Activated naive CD8-positive, alpha-beta T cell treated with anti-CD3 and anti-CD28 coated beads, Interleukin-2, amount 50 U/mL, for 24 hours (primary cell): ENCODE results near the gene MPRIP.
"Not testable (repeated sequence)": the region's sequence is repeated elsewhere in the genome, so short reads cannot be mapped to it uniquely, and the experiment has no call there.

Experiments used
- ATAC-seq: fragments of 150-1000 bp; cut with Tn5 transposase; one replicate; pipeline ENCODE4 v1.10.0; 2021
- DNase-seq: peaks from one replicate; pipeline ENCODE4 v3.0.0; 2021
- H3K27ac Mint-ChIP-seq: one replicate; pipeline ENCODE4 v1.8.0; 2021; ENCODE audit warnings: mild to moderate bottlenecking, mixed read lengths
- H3K27me3 Mint-ChIP-seq: one replicate; pipeline ENCODE4 v1.8.0; 2021; ENCODE audit warnings: mixed read lengths
- H3K36me3 Mint-ChIP-seq: one replicate; pipeline ENCODE4 v1.8.0; 2021; ENCODE audit warnings: low read depth, mixed read lengths
- H3K4me1 Mint-ChIP-seq: one replicate; pipeline ENCODE4 v1.8.0; 2021; ENCODE audit warnings: mixed read lengths
- H3K4me3 Mint-ChIP-seq: one replicate; pipeline ENCODE4 v1.8.0; 2021; ENCODE audit warnings: mild to moderate bottlenecking, moderate library complexity, mixed read lengths
- H3K9me3 Mint-ChIP-seq: one replicate; pipeline ENCODE4 v1.8.0; 2021; ENCODE audit warnings: mixed read lengths

The MPRIP gene

DNA sequence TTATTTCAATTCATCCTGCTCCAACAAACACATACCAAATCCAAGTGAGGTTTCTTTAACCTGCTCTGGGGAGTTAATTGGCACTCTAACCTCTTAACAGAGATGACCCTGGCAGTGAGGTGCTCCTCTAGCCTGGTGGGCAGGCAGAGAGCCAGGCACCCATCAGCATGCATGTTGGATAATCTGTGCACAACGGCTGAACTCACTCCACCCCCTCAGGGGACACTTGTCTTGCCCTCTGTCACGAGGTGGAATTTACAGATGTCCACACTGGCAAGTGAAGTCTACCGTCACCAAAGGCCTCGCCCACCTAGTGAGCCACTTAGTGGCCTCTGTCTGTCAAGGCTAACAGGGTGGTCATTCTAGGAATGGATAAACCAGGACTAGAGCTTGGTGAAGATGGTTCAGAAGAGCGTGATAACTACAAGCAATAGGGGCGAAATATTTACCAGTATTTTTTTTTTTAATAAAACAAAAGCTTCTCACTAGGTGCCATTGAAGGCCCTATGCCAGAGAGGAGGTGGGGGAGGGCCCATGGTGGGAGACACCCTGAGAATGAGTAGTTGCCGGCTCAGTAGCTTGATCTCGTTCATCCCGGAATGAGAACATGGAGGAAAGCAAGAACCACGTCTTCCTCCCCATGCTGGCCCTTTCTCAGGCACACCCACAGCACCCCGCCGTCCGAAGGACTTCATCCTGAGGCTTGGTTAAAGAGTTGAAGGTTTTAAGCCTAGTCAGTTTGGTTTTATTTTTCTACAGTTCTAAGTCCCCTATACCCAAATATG is 138.7 kb downstream of the MPRIP start:
- Mint-ChIP-seq H3K36me3 (peaks cover 45% of the 10 kb centered on the region), H3K9me3 (no peaks in the 10 kb centered on the region), H3K4me3 (no peak overlapping the region), H3K27me3 (no peaks in the 10 kb centered on the region), H3K27ac (peak overlapping the region; percentile 24), H3K4me1 (peaks cover 90% of the 10 kb centered on the region)
- ATAC-seq (no peak), DNase-seq (no peak)

- peak; percentile 14 for ATAC-seq
- peaks cover 89% of the 10 kb centered on the region for H3K4me1 Mint-ChIP-seq
- H3K36me3 Mint-ChIP-seq: peaks cover 44% of the 10 kb centered on the region
- H3K27ac Mint-ChIP-seq: peak overlapping the region; percentile 72
- peak; percentile 21 for DNase-seq
- H3K4me3 Mint-ChIP-seq: peak overlapping the region; percentile 43
- H3K27me3 Mint-ChIP-seq: no peaks in the 10 kb centered on the region
- no peaks in the 10 kb centered on the region for H3K9me3 Mint-ChIP-seq
These were observed 139.7 kb downstream of the MPRIP start for GRCh38 chr17:17181666-17182597.

- H3K4me3 Mint-ChIP-seq: no peak overlapping the region
- DNase-seq (no peak), ATAC-seq (no peak)
- no peaks in the 10 kb centered on the region for H3K9me3 Mint-ChIP-seq
- H3K36me3 Mint-ChIP-seq: peaks cover 37% of the 10 kb centered on the region
- H3K27ac Mint-ChIP-seq: peak overlapping the region; percentile 72
- peaks cover 82% of the 10 kb centered on the region for H3K4me1 Mint-ChIP-seq
- no peaks in the 10 kb centered on the region for H3K27me3 Mint-ChIP-seq
These were observed 140.4 kb downstream of the MPRIP start for GRCh38 chr17:17182598-17183136.

- no peak for ATAC-seq
- H3K36me3 Mint-ChIP-seq: peaks cover 30% of the 10 kb centered on the region
- H3K4me3 Mint-ChIP-seq: no peak overlapping the region
- H3K9me3 Mint-ChIP-seq: no peaks in the 10 kb centered on the region
- no peaks in the 10 kb centered on the region for H3K27me3 Mint-ChIP-seq
- H3K4me1 Mint-ChIP-seq: peaks cover 73% of the 10 kb centered on the region
- no peak for DNase-seq
- peak overlapping the region; percentile 35 for H3K27ac Mint-ChIP-seq
These were observed 141.5 kb downstream of the MPRIP start for GRCh38 chr17:17183744-17184143.

GRCh38 chr17:17184985-17185757 is 142.9 kb downstream of the MPRIP start:
- H3K9me3 Mint-ChIP-seq, H3K27me3 Mint-ChIP-seq, DNase-seq, ATAC-seq, H3K4me3 Mint-ChIP-seq: not testable (repeated sequence)
- H3K36me3 Mint-ChIP-seq: peaks cover 24% of the 10 kb centered on the region
- H3K4me1 Mint-ChIP-seq: peaks cover 59% of the 10 kb centered on the region
- H3K27ac Mint-ChIP-seq: peak overlapping the region; percentile 34

GRCh38 chr17:17186051-17186450 is 143.8 kb downstream of the MPRIP start:
- H3K27ac Mint-ChIP-seq: peak overlapping the region; percentile 12
- peak; percentile 50 for ATAC-seq

DNA sequence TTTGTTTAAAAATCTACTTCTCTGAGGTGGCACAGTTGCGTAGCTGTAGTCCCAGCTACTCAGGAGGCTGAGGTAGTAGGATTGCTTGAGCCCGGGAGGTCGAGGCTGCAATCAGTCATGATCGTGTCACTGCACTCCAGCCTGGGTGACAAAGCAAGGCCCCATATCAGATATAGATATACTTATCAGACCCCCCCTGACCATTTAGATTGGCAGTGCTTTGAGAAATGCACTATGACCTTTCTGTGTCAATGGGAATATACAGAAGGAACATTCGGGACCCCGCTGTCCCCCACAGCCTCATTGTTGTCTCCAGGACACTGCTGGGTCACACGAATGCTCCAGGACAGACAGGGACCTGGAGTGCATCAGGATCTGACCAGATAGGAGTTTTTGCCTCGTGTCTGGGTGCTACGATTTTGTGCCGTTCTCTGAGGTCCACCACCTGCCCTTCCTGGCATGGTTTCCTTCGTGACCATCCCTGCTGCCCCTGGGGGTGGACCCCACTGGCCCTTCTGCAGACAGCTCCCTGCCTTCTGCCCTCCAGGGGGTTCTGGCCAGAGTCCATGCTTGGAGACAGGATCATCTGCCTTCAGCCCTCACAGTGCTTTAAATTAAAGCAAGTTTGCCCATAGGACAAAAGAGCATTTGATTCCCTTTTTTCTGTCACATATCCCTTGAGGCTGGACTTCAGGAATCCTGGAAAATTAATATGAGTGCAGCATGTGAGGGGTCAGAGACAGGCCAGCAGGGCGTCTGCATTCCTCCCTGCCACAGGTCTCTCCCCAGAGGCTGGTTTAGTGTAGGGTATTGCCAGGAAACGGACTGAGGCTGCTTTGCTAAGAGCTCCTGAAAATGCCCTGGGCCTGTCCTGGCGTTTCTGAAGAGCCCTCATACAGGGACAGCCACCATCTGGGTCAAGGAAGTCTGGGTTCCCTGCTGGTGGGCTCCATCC is 144.6 kb downstream of the MPRIP start:
- no peak overlapping the region for H3K4me3 Mint-ChIP-seq
- DNase-seq (no peak), ATAC-seq (no peak)
- no peaks in the 10 kb centered on the region for H3K9me3 Mint-ChIP-seq
- peaks cover 16% of the 10 kb centered on the region for H3K36me3 Mint-ChIP-seq
- no peaks in the 10 kb centered on the region for H3K27me3 Mint-ChIP-seq
- no peak overlapping the region for H3K27ac Mint-ChIP-seq
- H3K4me1 Mint-ChIP-seq: peaks cover 43% of the 10 kb centered on the region

More at GRCh38 chr17:17186051-17186450, 143.8 kb downstream of the MPRIP start:
- no peaks in the 10 kb centered on the region for H3K9me3 Mint-ChIP-seq
- peak; percentile 52 for DNase-seq
- H3K4me3 Mint-ChIP-seq: no peak overlapping the region
- H3K27me3 Mint-ChIP-seq: no peaks in the 10 kb centered on the region
- peaks cover 50% of the 10 kb centered on the region for H3K4me1 Mint-ChIP-seq
- peaks cover 16% of the 10 kb centered on the region for H3K36me3 Mint-ChIP-seq

DNA sequence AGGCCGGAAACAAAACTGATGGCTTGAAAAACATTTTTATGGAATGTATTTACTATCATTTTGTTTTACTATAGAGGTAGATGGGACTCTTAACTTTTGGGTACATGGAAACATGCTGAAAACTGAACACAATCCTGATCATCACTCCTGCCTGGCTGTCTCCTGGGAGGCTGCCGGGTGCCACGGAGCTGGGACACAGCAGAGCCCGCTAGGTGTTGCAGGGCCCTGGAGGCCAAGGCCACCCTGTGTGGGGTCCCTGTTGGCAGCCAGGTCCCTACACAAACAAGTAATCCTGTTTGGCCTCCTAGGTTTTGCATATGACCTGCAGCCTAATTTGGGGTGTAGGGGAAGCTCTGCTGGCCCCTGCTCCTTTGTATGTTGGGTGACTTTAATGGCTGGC is 146.3 kb downstream of the MPRIP start:
- no peak for DNase-seq
- Mint-ChIP-seq H3K9me3 (no peaks in the 10 kb centered on the region), H3K36me3 (peaks cover 13% of the 10 kb centered on the region), H3K4me1 (peaks cover 31% of the 10 kb centered on the region), H3K4me3 (no peak overlapping the region), H3K27ac (no peak overlapping the region), H3K27me3 (no peaks in the 10 kb centered on the region)
- no peak for ATAC-seq

GRCh38 chr17:17189559-17189958 is 147.3 kb downstream of the MPRIP start:
- ATAC-seq: no peak
- H3K4me3 Mint-ChIP-seq: no peak overlapping the region
- H3K27ac Mint-ChIP-seq: no peak overlapping the region
- H3K4me1 Mint-ChIP-seq: peaks cover 21% of the 10 kb centered on the region
- H3K36me3 Mint-ChIP-seq: peaks cover 10% of the 10 kb centered on the region
- no peaks in the 10 kb centered on the region for H3K27me3 Mint-ChIP-seq
- no peaks in the 10 kb centered on the region for H3K9me3 Mint-ChIP-seq
- no peak for DNase-seq

GRCh38 chr17:17190188-17190587 is 147.9 kb downstream of the MPRIP start:
- DNase-seq (no peak), ATAC-seq (no peak)
- H3K27ac Mint-ChIP-seq: no peak overlapping the region
- no peaks in the 10 kb centered on the region for H3K9me3 Mint-ChIP-seq
- H3K36me3 Mint-ChIP-seq: peaks cover 7% of the 10 kb centered on the region
- no peaks in the 10 kb centered on the region for H3K27me3 Mint-ChIP-seq
- peaks cover 15% of the 10 kb centered on the region for H3K4me1 Mint-ChIP-seq
- no peak overlapping the region for H3K4me3 Mint-ChIP-seq

- no peak for ATAC-seq
- no peak for DNase-seq
- Mint-ChIP-seq H3K4me1 (peaks cover 3% of the 10 kb centered on the region), H3K9me3 (no peaks in the 10 kb centered on the region), H3K4me3 (no peak overlapping the region), H3K27me3 (no peaks in the 10 kb centered on the region), H3K27ac (no peak overlapping the region), H3K36me3 (no peaks in the 10 kb centered on the region)
These were observed 149.1 kb downstream of the MPRIP start for GRCh38 chr17:17191346-17191792.

GRCh38 chr17:17191961-17192381 is 149.7 kb downstream of the MPRIP start:
- Mint-ChIP-seq H3K27ac (no peak overlapping the region), H3K27me3 (no peaks in the 10 kb centered on the region), H3K9me3 (no peaks in the 10 kb centered on the region), H3K36me3 (no peaks in the 10 kb centered on the region), H3K4me3 (no peak overlapping the region), H3K4me1 (peaks cover 4% of the 10 kb centered on the region)
- ATAC-seq: no peak
- DNase-seq: no peak

- ATAC-seq, H3K27me3 Mint-ChIP-seq, DNase-seq, H3K4me1 Mint-ChIP-seq, H3K4me3 Mint-ChIP-seq, H3K36me3 Mint-ChIP-seq, H3K27ac Mint-ChIP-seq, H3K9me3 Mint-ChIP-seq: not testable (repeated sequence)
These were observed 153.2 kb downstream of the MPRIP start for GRCh38 chr17:17195466-17195865.
